GM19035 (cell line): ENCODE results near the gene ZNF764.
"Not testable (repeated sequence)": the region's sequence is repeated elsewhere in the genome, so short reads cannot be mapped to it uniquely, and the experiment has no call there.

Source experiments
- ATAC-seq: cut with Tn5 transposase; IDR thresholded peaks from one replicate; pipeline ENCODE4 v1.9.1; 2021; ENCODE audit not compliant: unreplicated experiment

The ZNF764 gene

GRCh38 chr16:30548416-30549253, 9.5 kb downstream of the ZNF764 start:
- ATAC-seq, result no peak

DNA sequence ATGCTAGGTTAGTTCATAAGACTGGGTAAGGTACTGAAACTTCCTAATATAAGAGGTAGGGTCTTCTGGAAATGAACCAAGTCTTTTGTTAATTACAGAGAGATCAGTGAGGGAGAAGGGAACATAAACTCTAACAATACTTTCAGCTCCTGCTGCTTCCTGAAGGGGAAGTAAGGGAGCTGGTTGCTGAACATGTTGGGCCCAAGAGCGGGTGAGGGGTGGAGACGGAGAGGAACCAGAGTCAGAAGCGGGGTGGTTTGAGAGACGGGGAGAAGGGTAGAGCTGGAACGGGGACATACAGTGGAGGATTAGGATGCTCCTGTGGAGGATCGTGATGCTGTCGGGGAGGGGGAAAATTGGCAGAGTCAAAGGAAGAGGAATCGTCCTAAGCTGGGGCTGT, 12.1 kb downstream of the ZNF764 start:
- ATAC-seq, result no peak

- ATAC-seq, result no peak
Observed at GRCh38 chr16:30543067-30543466, 15.1 kb downstream of the ZNF764 start.

GRCh38 chr16:30541502-30542329, 16.5 kb downstream of the ZNF764 start:
- ATAC-seq, result no peak

- not testable (repeated sequence) for ATAC-seq
Observed at GRCh38 chr16:30540916-30541464, 17.2 kb downstream of the ZNF764 start.

DNA sequence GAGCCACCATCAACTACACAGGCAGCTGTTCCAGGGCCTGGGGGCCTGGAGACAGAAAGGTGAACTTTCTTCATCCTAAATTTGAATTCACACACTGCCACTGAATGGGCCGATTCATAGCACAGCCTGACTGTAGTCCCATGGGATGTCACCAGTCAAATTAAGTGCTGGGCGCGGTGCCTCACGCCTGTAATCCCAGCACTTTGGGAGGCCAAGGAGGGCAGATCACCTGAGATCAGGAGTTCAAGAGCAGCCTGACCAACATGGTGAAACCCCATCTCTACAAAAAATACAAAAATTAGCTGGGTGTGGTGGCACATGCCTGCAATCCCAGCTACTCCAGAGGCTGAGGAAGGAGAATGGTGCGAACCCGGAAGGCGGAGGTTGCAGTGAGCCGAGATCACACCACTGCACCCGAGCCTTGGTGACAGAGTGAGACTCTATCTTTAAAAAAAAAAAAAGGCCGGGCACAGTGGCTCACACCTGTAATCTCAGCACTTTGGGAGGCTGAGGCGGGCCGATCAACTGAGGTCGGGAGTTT, 18.1 kb downstream of the ZNF764 start:
- not testable (repeated sequence) for ATAC-seq

DNA sequence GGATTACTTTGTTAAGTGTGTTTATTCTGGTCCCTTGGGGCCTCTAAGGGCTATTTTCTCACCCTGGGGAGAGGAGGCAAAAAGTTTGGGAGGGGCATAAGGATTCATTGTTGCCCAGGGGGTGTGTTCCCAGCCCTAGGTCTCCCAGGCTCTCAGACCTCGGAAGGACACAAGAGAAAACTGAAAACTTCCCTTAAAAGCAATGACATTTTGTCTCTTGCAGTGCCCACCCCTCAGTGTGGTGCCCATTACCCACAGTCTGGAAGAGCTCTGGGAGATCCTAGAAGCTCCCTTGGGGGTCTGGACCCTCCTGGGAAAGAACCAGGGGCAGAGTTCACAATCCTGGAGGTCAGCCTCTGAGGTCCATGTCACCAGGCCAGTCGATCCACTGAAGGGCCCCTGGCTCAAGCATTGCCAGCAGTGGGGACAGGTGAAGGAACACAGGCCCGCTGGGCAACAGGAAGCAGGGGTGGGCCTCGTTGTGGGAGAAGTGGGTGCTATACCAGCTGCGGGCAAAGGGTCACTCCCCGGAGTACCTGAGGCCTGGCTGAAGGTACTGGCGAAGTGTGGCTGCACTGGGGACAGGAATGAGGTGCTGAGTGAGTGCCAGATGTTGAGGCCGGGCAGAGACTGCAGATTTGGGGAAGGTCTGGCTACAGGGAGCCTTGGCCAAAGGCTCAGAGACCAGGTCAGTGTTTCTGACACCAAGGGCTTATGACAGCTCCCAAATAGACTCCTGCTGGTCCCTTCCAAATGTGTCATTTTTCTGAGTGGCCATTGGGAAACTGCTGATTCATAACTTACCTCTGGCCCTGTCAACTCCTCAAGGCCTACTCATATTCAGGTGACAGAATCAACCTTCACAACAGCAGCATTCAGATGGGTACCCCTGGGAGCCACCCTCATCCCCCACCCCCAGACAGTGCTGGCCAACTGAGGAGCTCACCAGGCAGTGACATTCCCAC, 18.9 kb downstream of the ZNF764 start:
- no peak for ATAC-seq

DNA sequence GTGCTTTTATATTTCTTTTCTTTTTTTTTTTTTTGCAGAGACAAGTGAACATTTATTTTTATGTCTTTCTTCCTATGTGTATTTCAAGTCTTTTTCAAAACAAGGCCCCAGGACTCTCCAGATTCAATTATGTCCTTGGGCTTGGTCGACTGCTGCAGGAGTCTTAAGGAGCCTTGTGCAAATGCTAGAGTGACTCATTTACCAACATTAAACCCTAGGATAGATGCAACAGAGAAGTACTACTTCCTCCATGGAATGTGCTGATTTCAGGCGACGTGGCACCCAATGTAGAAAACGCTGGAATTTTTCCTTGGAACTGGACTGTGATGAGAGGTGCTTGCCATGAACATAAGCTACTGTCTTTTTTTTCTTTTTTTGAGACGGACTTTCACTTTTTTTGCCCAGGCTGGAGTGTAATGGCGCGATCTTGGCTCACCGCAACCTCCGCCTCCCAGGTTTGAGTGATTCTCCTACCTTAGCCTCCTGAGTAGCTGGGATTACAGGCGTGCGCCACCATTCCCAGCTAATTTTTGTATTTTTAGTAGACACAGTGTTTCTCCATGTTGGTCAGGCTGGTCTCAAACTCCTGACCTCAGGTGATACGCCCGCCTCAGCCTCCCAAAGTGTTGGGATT, 21.7 kb downstream of the ZNF764 start:
- not testable (repeated sequence) for ATAC-seq

- no peak for ATAC-seq
Observed at GRCh38 chr16:30535777-30536190, 22.4 kb downstream of the ZNF764 start.

GRCh38 chr16:30535106-30535776, 22.9 kb downstream of the ZNF764 start:
- ATAC-seq, result peak; percentile 13

DNA sequence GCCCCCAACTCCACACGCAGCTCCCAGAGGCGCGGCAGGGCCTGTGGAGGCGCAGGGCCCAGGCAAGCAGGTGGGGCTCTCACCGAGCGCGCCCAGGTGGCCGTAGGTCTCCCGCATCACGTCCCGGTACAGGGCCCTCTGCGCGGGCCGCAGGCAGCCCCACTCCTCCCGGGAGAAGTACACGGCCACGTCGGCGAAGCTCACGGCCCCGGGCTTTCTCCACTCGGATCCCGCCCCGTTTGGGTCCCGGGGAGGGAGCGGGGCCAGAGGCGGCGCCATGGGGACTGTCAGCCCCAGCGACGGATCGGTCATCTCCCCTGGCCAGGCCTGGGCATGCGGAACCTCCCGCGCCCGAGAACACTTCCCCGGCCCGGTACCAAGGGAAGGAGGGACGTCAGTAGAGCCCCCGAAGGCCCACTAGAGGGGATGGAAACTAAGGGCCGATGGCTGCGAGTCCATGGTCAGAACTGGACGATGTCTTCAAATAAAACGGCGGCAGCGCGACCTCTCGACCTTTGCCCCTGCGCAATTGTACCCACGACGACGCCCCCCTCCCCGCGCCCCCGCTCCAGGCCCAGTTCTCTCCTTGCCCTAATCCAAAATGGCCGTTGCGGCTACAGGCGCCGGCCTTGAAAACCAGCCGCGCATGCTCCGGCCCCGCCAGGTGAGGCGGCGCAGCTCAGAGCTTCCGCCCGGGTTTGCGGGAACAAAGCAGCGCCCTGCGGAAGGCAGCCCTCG, 23.6 kb downstream of the ZNF764 start, which contains the start of gene ZNF747:
Gene ZNF747 (minus strand): TSS at position 491 of the 738 bp plus-strand sequence. CDS start 179 bp downstream, at position 312.
- peak; percentile 74 for ATAC-seq

GRCh38 chr16:30533748-30534367, 24.3 kb downstream of the ZNF764 start:
- ATAC-seq, result peak; percentile 20

DNA sequence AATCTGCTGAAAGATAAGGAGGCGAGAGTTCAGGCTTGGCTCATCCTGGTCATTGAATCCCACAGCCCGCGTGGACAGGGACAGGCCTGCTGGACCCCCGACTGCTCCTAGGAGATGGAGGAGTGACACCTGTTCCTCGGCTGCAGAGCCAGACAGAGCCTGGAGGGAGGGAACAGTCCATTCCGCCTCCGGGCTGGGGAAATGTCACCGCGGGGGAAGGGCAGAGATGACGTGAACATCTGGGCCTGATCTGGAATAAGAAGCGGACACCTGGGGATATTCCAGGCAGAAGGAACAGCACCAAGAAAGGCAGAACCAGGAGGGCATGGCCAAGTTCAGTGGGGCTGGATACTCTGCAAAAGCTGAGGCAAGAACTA, 25.0 kb downstream of the ZNF764 start:
- no peak for ATAC-seq

- ATAC-seq, result no peak
Observed at GRCh38 chr16:30532285-30533145, 25.7 kb downstream of the ZNF764 start.

DNA sequence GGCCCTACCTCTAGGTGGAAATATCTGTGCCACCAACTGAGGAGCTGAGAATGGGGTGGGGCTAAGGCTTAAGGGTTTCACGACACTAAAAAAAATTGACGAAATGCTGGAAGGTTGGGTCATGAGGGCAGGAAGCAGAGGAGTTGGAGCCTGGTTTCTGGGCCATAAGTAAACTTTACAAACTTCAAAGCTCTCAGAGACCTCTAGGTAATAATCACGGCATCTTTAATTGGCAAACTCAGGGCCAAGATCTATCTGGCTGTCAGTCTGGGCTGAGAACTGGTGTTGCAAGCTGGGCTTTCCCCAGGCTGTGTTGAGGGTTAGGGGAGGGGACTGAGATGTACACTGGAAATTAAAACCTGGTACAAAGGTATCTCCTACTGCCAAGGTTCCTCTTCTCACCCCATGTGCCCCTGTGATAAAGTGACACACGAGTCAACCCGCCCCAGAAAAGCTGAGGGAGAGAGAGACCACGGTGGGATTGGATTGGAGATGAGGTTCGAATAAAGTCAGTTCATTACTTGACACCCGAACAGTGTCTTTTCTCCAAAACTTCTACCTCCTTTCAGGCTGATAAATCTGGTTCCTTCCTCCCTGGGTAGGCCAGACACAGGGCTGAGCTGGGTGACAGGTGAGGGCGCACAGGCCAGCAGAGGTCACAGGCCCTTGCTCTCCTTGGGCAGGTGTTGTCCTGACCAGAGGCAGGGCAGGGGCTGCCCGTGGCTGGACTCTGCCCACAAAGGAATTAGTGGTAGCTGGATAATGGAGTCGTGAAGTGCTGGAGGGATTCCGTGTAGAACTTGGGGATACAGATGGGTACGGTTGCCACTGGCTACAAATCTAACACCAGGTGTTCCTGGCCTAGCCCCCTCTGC, 27.8 kb downstream of the ZNF764 start:
- ATAC-seq, result no peak

GRCh38 chr16:30528799-30529457, 29.2 kb downstream of the ZNF764 start:
- no peak for ATAC-seq
